ENCODE data around the gene GDI1.
"Not testable (repeated sequence)": the region's sequence is repeated elsewhere in the genome, so short reads cannot be mapped to it uniquely, and the experiment has no call there.

The GDI1 gene

DNA sequence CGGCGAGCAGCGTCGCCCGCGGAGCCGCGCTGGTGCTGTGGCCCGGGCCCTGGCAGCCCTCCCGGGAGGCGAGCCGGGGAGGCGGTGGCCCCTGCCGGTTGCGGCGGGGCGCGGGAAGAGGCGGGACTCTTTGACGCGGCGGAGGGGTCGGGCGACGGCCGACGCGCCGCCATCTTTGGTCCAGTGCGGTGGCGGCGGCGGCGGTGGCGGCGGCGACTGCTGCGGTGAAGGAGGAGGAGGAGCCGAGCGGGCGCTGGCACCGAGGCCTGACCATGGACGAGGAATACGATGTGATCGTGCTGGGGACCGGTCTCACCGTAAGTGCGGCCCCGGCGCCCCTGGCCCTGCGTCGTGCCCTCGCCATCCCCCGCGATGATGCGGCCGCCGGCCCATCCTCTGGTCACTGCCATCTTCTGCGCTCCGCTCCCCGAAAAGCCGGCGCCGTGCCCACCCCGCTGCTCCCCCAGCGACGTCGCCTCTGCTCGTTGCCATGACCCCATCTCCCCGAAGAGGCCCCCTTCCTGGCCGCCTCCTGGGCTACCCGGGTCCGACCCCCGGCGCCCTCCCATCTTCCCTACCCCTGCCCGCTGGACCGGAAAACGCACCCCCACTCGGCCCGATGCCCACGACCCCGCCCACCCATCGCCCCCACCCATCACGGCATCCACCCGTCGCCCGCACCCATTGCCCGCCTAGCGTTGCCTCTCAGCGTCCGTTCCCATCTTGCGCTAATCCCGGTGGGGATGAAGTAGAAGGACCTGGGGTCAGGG, at the start of gene GDI1:
TSS of gene GDI1 (plus strand) at position 172 of the 770 bp plus-strand sequence. CDS start at position 273, 101 bp downstream.
- DNase-seq = peak; percentile 73

DNA sequence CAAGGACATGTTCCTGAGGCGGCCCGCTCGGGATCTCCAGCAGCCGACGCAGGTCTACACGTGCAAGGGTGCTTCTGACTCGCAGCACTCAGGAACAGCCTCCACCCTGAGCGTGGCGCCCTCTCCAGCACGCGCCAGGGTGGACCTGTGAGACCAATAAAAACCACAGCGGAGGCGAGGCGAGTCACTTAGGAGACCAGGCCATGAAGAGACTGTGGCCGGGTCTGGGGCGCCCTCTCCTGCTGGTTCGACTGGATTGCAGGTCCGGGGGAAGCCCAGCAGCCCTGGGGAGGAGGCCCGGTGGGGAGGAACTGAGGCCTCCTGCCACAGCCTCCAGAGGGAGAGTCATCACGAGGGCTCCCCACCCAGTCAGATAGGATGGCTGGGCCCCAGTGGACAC, 48.9 kb upstream of the GDI1 start:
- not testable (repeated sequence) for DNase-seq

DNA sequence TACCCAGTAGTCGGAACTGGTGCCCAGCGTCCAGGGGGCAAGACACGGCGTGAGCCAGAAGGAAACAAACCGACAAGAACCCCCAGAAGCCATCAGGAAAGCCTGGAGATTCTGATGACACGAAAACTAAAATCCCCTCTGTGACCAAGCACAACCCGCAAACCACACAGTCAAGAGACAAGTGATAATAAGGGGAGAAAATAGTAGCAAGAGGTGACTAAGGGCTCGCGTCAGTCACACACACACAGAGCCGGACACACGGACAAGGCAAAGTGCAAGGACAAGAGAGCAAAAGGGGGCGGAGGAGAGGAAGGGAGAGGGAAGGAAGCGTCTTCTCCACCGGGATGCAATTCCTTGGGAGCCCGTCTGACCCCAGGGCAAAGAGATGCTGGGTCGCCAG, 48.3 kb upstream of the GDI1 start:
- not testable (repeated sequence) for DNase-seq

DNA sequence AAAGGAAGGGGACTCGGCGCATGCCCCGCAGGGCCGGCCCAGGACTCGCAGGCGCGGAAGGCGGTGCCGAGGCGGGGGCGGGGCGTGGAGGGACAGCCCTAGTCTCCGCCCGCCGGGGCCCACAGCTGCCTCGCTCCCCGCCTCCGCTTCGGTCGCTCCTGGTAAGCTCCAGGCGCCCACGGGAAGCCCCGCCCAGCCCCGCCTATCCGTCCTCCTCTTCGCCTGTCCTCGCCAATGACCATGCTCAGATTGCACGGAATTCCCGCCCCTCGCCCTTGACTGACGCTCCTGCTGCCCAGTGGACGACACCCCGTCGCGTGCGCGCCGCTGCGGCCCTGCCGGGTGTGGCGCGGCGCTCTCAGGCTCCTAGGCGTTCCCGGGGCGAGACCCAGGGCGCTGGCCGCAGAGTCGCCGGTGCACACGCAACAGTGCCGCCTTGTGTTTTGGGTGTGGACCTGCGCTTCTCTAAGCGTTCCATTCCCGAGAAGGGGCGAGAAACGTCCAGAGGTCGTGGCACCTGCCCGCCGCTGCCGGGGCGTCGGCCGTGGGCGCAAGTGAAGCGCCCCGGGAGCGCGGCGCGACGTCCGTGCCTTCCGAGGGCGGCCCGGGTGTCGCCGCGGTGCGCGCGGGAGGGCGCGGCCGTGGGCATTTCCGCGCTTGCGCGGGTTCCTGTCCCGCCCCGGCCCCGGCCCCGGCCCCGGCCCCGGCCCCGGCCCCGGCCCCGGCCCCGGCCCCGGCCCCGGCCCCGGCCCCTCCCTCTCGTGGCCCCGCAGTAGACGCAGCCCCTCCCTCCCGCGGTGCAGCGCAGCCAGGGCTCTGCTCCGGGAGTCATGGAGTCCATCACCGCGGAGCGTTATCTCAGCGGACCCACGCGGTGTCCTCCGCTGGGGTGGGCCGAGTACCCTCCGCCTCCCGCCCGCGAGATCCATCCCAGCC, 46.9 kb upstream of the GDI1 start:
- DNase-seq = not testable (repeated sequence)

DNA sequence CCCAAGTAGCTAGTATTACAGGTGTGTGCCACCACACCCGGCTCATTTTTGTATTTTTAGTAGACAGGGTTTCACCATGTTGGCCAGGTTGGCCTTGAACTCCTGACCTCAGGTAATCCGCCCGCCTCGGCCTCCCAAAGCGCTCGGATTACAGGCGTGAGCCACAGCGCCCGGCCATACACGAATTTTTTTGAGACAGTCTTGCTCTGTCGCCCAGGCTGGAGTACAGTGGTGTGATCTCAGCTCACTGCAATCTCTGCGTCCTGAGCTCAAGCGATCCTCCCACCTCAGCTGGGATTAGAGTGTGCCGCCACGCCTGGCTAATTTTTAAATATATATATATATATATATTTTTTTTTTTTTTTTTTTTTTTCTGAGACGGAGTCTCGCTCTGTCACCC, 40.6 kb upstream of the GDI1 start:
- DNase-seq = not testable (repeated sequence)

DNA sequence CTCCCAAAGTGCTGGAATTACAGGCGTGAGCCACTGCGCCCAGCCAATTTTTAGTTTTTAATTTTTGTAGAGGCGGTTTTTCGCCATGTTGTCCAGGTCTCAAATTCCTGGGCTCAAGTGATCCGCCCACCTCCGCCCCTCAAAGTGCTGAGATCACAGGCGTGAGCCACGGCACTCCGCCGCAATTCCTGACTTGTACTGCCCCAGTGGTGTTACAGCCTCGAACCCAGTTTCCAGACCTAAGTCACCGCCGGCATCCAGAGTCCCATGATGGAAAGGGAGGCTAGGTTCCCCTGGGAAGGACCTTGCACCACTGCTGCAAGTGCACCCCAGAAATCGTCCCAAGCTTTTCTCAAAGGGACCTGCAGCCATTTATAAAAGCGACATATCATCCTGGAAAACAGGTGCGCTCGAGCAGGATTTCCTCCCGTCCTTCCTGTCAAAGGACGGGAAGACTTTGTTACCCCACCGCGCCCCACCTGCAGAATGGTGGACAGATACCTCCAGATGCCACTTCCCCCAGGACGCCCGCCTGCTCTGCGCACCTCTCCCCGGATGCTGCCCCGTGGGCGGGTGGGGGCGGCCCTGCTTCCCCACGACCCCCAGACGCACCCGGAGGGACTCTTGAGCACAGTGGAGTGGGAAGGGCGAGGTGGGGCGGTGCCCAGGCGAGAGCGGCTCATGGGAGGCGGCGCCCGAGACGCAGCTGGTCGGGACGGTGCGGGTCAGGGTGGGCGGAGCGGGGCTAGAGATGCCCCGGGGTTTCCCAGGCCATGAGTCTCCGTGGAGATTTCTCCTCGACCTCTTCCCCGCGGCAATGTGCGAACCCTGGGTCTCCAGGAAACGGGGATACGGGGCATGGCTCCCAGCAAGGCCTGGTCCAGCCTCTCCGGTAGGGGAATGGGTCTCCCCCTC, 39.7 kb upstream of the GDI1 start:
- DNase-seq = peak; percentile 89

DNA sequence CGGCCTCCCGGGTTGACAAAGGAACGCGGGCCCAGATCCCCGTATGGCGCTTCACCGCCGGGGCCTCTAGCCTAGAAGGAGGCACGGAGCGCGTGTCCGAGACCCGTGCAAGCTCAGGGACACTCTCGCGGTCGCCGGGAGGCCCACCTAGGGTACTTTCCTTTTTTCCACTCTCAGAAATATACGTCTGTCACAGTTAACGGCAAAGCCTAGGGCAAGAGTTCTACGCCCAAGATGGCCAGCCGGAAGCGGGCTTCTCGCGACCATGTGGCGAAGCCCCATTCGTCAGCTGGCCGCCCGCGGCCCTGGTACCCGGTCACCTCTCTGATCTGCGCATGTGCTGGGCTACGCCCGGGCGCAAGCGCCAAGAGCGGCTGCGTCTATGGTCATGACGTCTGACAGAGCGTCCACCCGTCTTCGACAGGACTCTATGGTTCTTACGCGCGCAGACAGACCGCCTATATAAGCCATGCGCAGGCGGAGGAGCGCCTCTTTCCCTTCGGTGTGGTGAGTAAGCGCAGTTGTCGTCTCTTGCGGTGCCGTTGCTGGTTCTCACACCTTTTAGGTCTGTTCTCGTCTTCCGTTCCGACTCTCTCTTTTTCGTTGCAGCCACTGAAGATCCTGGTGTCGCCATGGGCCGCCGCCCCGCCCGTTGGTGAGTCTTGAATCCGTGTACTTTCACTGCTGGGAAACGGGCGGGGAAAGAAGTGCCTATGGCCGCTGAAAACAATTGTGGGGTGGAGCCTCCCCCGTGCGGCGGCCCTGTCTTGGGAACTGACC, 38.9 kb upstream of the GDI1 start, which contains the start of gene RPL10:
TSS of gene RPL10 (plus strand) at position 490 of the 780 bp plus-strand sequence. CDS start at position 633, 143 bp downstream.
- peak; percentile 92 for DNase-seq

DNA sequence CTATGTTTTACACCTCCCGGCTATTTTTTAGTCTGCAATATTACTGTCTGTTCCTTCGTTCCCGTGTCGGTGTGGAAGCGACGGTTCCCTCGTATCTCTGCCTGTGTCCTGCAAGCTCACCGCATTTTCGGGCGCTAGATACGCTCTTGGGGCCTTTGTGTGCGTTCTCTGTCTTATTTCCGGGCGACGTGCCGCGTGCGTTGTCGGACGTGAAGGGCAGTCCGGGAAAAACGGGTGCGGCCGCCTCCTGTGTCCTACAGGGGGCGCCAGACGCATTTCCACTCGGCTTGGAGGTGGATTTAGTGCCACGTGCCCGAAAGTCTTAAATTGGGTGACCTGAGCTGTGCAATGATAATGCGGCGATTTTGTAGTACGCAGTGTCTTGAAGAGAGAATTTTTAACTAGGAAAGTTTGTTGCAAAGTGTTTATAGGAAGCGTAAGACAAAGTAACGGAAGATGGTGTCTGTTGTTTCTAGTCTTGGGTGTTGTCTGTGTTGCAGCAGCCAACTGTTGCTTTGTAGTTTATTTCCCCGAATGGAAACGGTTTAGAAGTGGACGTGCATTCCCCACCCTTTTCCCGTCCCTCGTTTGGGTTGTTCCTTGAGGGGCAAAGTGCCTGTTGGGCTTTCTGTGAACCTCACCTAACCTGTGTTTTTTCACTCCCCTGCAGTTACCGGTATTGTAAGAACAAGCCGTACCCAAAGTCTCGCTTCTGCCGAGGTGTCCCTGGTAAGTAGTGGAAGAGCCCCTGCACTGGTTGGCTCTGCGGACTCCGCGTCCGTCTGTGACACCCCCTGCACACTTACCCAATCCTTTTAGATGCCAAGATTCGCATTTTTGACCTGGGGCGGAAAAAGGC, 38.1 kb upstream of the GDI1 start:
- DNase-seq = peak; percentile 89

DNA sequence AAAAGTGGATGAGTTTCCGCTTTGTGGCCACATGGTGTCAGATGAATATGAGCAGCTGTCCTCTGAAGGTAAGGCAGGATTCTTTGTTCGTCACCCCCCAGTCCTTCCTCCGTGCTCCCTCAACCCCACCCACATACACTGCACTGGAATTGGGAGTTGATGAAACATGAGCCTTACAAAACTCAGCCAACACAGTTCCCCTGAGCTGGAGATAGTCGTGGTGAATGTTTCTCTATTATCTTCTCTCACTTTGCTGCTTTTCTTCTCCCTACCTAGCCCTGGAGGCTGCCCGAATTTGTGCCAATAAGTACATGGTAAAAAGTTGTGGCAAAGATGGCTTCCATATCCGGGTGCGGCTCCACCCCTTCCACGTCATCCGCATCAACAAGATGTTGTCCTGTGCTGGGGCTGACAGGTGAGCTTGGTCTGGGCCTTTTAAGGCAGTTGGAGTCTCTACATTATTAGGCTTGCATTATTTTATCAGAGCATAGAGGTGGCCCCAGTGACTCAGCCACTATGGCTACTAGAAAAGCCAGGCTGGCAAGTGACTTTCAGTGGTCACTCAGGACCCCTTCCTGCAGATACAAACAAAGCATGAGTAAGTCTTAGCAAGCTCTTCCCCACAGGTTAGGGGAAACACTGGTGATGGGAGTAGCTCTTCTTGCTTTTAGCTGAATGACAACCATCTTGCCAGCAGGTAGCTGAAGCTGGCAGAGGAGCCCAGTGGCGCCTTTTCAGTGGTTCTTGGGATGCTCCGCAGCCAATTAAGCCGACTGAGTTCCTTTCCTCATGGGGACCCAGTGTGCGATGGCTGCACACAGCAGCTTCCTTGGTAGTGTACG, 37.2 kb upstream of the GDI1 start:
- no peak for DNase-seq

DNA sequence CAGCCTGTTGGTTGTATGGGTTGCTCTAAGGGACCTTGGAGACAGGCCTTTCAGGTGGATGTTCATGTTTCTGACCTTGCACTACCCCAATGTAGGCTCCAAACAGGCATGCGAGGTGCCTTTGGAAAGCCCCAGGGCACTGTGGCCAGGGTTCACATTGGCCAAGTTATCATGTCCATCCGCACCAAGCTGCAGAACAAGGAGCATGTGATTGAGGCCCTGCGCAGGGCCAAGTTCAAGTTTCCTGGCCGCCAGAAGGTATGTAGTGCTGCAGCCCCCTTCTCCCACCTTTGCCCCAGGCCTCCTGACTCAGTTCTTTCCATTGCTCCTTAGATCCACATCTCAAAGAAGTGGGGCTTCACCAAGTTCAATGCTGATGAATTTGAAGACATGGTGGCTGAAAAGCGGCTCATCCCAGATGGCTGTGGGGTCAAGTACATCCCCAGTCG, 36.6 kb upstream of the GDI1 start:
- not testable (repeated sequence) for DNase-seq

DNA sequence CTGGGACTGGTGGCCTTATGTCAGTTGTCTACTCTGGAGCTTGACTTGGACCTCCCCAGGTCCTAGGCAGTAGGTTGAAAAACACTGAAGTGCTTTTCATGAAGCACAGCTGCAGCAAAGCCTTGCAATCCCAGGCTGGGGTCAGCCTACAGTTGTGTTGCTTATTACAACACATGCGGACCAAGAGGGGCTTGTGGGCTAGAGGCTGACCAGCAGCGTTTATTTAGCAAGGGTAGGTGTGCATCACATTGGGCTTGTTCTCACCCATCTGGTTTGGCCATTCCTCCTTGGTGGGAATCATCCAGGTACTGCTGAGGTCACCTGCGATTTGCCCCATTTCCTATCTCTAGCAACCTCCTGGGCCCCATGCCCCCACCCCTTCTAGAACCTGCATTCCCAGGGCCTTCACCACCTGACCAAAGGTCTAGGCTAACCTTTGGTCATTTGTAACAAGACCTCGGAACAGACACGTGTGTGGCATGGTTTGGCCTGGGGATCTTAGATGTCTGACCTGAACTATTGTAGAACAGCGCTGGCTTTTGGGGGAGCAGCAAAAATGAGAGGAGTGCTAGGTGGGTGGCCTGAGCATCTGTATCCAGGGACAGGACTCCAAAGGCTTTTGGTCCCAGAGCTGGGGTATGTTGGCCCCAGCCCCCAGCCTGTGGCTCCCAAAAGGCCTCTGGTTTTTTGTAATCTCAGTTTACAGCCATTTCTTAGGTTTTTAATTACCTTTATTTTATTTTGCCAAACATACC, 35.7 kb upstream of the GDI1 start:
- no peak for DNase-seq

DNA sequence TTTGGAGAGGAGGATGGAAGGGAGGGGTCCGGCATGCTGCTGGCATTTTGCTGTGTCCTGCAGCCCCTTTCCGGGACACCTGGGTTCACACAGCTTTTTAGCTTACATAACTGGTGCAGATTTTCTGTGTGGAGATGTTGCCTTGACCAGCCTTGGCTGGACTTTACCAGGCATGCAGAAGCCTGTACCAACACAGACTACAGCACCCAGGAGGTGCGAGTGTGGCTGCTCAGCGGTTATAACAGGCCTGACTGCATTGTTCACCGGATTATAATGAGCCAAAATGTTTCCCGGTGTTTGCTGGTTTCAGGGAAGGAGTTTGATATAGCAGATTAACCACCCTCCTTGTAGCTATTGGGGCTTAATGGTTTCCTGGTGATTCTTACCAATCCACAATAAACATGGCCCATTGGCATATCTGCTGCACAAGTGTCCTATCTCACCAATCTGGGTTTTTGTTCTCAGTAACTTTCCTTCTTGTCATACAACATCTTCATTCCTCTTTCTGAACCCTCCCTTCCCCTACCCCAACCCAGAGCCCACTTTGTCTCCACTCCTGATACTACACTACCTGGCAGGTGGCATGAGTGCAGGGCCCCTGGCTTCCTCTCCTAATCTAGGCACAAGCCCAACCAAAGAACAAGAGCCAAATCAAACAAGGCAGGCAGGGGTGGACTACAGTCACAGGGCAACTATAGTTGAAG, 34.9 kb upstream of the GDI1 start:
- DNase-seq = no peak

DNA sequence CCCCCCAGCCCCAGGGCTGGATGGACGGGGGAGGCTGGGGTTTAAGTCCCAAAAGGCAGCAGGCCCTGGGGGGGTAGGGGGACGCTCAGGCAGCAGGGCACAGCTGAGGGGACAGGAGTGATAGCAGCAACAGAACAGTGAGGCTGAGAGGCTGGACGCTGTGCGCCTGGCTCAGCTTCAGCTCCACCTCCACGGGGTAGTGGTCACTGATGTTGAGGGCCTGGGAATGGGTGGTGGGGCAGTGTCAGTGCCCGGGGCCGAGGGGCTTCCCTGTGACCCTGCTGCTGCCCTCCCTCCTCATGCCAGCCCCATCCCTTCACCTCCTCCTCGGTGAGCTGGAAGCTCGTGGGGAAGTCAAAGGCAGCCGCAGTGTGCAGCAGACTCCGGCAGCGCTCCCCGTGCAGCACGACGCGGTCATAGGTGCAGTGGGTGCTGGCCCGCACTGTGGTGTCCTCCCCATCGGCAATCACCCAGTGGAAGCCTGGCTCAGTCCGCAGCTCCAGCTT, 34.3 kb upstream of the GDI1 start:
- no peak for DNase-seq

DNA sequence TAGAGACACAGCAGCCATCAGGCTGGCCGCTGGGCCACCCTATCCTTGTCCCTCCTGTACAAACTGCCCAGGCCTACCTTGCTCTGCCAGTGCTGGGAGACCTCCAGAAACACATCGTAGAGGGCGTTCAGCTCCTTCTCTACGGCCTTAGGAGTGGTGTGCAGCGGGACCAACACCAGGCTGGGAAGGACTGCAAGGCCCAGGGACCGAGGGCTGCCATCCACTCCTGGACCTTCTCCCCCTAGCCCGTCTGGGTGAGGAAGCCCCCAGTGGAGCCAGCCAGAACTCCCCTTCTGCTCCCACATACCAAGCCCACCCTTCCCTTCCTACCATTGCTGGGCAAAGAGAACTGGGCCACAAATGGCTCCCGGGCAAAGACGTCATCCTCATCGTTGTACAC, 33.8 kb upstream of the GDI1 start:
- no peak for DNase-seq

DNA sequence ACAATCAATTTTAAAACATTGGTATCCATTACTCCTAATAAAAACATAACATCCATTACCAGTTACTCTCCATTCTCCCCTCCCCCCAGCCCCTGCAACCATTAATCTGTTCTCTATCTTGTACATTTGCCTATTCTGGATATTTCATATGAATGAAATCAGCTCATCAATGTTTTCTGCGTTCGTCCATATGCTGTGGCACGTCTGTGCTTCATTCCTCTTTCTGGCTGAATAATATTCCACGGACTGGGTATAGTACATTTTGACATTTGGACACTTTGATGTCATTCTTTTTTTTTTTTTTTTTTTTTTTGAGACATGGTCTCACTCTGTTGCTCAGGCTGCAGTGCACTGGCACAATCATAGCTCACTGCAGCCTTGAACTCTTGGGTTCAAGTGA, 33.1 kb upstream of the GDI1 start:
- no peak for DNase-seq

DNA sequence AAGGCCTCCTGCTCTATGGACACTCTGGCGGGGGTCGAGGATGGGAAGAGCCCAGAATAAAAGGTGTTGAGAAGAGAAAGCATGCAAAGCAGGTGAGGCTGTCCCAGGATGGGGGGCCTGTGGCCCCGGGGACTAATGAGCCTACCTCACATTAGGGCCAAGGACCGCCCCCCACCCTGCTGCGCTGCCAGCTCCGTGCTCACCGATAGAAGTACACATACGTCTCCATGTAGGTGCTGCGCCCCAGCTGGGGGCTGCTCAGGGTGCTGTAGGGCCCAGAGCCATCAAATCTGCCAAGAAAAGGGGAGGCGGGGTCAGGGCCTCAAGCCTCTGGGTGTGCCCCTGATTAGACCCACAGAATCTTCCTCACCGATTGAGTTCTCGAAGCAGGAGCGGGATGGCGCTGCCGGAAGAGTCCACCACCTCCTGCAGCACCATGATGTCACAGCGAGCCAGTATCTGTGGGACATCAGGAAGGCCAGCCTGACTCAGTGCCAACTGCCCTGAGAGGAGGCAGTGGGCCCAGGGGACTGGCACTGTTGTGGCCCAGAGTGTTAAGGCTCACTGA, 32.2 kb upstream of the GDI1 start:
- no peak for DNase-seq

DNA sequence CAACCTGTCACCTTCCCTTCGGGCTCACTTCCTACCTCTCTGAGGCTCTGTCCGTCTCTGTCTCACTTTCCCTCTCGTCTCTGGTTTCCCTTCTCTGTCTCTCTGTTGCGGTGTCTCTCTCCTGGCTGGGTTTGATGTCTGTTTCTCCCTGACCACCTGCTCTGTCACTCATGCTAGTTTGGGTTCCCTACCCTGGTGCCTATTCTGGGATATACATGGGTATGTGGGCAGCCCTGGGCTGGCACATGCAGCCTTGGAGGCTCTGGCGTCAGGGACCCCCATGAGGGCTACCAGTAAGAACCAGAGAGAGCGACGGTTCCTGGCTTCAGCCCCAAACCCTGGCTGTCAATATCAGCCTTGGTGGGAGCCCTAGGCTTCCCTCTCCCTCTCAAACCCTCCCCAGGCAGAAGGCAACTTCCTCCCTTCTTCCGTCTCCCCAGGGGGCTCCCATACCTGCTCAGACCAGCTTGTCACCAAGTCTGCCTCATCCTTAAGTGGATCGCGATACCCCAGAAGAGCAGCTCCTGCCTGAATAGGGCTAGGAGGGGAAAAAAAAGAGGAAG, 28.2 kb upstream of the GDI1 start:
- DNase-seq = no peak
